IMR-90 (cell line): ENCODE measurements around the gene KPRP. TPM values are rescaled to one million over a fixed set of nuclear protein-coding genes. Genes with fewer than 3 reads are reported as not detected.

Source experiments
- ATAC-seq: fragments of 200-7000 bp; cut with Tn5 transposase; 2 replicates; pipeline ENCODE4 v1.9.1; 2020; ENCODE audit warnings: low read depth, mild to moderate bottlenecking, moderate library complexity
- BruUV-seq: library from RNA; stranded (reverse); fragments of 400-500 nt; replicated peaks from 2 replicates; lab custom pipeline; 2021; lab: Mats Ljungman, UMichigan
- CTCF ChIA-PET: fragments of 300-600 bp; formaldehyde crosslinking; extraction: SDS; loops from one replicate; lab custom pipeline; 2021; ENCODE audit warnings: antibody characterized with exemption; lab: Yijun Ruan, JAX
- POLR2A ChIA-PET: fragments of 300-600 bp; sonication (Branson Sonifier 250); formaldehyde crosslinking; loops from one replicate; lab custom pipeline; 2022; ENCODE audit warnings: antibody characterized with exemption; ENCODE audit not compliant: unreplicated experiment; lab: Charles Lee
- DNase-seq: peaks from one replicate; pipeline ENCODE4 v3.0.0; 2013
- H2AFZ ChIP-seq: replicated peaks from 2 replicates; pipeline ENCODE3; 2013; ENCODE audit warnings: low read length, mild to moderate bottlenecking; ENCODE audit not compliant: poor library complexity
- H2AK5ac ChIP-seq: 2 replicates; pipeline ENCODE4 v1.6.1; 2013; ENCODE audit warnings: low read depth, low read length, inconsistent platforms
- H2AK9ac ChIP-seq: replicated peaks from 2 replicates; pipeline ENCODE3; 2013; ENCODE audit warnings: mild to moderate bottlenecking, low read depth, low read length, moderate library complexity; ENCODE audit not compliant: poor library complexity
- H2BK120ac ChIP-seq: 2 replicates; pipeline ENCODE4 v1.6.1; 2013; ENCODE audit warnings: low read depth, low read length, inconsistent platforms
- H2BK15ac ChIP-seq: 3 replicates; pipeline ENCODE4 v1.6.1; 2013; ENCODE audit warnings: low read depth, low read length, inconsistent platforms
- H2BK20ac ChIP-seq: 2 replicates; pipeline ENCODE4 v1.6.1; 2013; ENCODE audit warnings: low read depth, mild to moderate bottlenecking, inconsistent platforms, low read length, moderate library complexity
- H2BK5ac ChIP-seq: 2 replicates; pipeline ENCODE4 v1.6.1; 2013; ENCODE audit warnings: mild to moderate bottlenecking, low read depth, low read length, inconsistent platforms; ENCODE audit not compliant: poor library complexity, severe bottlenecking
- H3K14ac ChIP-seq: replicated peaks from 2 replicates; pipeline ENCODE4 v1.6.1; 2013; ENCODE audit warnings: low read depth, low read length, inconsistent platforms
- H3K18ac ChIP-seq: 2 replicates; pipeline ENCODE4 v1.6.1; 2013; ENCODE audit warnings: low read depth, low read length, control low read depth
- H3K23ac ChIP-seq: 2 replicates; pipeline ENCODE4 v1.6.1; 2013; ENCODE audit warnings: low read depth, low read length, inconsistent platforms
- H3K27ac ChIP-seq: 2 replicates; pipeline ENCODE4 v1.5.1; 2013; ENCODE audit warnings: mild to moderate bottlenecking, control low read depth, low read length; ENCODE audit not compliant: insufficient read depth
- H3K27me3 ChIP-seq: 2 replicates; pipeline ENCODE4 v1.6.1; 2013; ENCODE audit warnings: low read length; ENCODE audit not compliant: control insufficient read depth, insufficient read depth
- H3K36me3 ChIP-seq: 2 replicates; pipeline ENCODE4 v1.6.1; 2013; ENCODE audit warnings: low read length, mixed read lengths; ENCODE audit not compliant: control insufficient read depth, insufficient read depth
- H3K4ac ChIP-seq: 2 replicates; pipeline ENCODE4 v1.6.1; 2013; ENCODE audit warnings: low read depth, low read length, inconsistent platforms
- H3K4me1 ChIP-seq: 2 replicates; pipeline ENCODE4 v1.6.1; 2013; ENCODE audit warnings: low read length, mixed read lengths; ENCODE audit not compliant: control insufficient read depth, insufficient read depth
- H3K4me2 ChIP-seq: 2 replicates; pipeline ENCODE4 v1.6.1; 2013; ENCODE audit warnings: low read depth, mild to moderate bottlenecking, control low read depth, low read length, moderate library complexity
- H3K4me3 ChIP-seq: 2 replicates; pipeline ENCODE4 v1.5.1; 2013; ENCODE audit warnings: low read depth, mild to moderate bottlenecking, control low read depth, low read length, moderate library complexity; ENCODE audit not compliant: insufficient read depth
- H3K56ac ChIP-seq: 2 replicates; pipeline ENCODE4 v1.6.1; 2013; ENCODE audit warnings: low read length, inconsistent platforms; ENCODE audit not compliant: insufficient read depth; ENCODE audit errors: extremely low read depth
- H3K79me1 ChIP-seq, 2 experiments: 2 replicates each; pipeline ENCODE4 v1.6.1; 2013; ENCODE audit warnings: low read length in 2 of 2, inconsistent platforms in 1 of 2, low read depth in 1 of 2
- H3K9ac ChIP-seq: 2 replicates; pipeline ENCODE4 v1.6.1; 2013; ENCODE audit warnings: low read depth, low read length, control low read depth
- H3K9me1 ChIP-seq: 2 replicates; pipeline ENCODE4 v1.6.1; 2013; ENCODE audit warnings: low read length, inconsistent platforms; ENCODE audit not compliant: insufficient read depth
- H3K9me3 ChIP-seq: 2 replicates; pipeline ENCODE4 v1.6.1; 2013; ENCODE audit warnings: low read length; ENCODE audit not compliant: control insufficient read depth, insufficient read depth
- H4K20me1 ChIP-seq: 2 replicates; pipeline ENCODE4 v1.6.1; 2013; ENCODE audit warnings: low read length, inconsistent platforms; ENCODE audit not compliant: insufficient read depth
- H4K5ac ChIP-seq: 2 replicates; pipeline ENCODE4 v1.6.1; 2013; ENCODE audit warnings: mild to moderate bottlenecking, low read depth, low read length, control low read depth
- H4K8ac ChIP-seq, 2 experiments: 2 replicates each; pipeline ENCODE4 v1.6.1; 2013; ENCODE audit warnings: low read depth in 2 of 2, low read length in 2 of 2, control low read depth in 1 of 2, inconsistent platforms in 1 of 2
- H4K91ac ChIP-seq: 2 replicates; pipeline ENCODE4 v1.6.1; 2013; ENCODE audit warnings: low read depth, low read length, inconsistent platforms; ENCODE audit not compliant: insufficient read depth
- CEBPB ChIP-seq: IDR thresholded peaks from 2 replicates; pipeline ENCODE4 v1.6.1; 2012; ENCODE audit warnings: low read depth, low read length, improper control_type of control experiment
- CHD1 ChIP-seq: IDR thresholded peaks from 2 replicates; pipeline ENCODE4 v1.6.1; 2012; ENCODE audit warnings: low read depth, low read length, improper control_type of control experiment
- FOS ChIP-seq: fragments of 150-350 bp; IDR thresholded peaks from 2 replicates; pipeline ENCODE4 v1.6.1; 2016; ENCODE audit warnings: low read depth, low read length
- MAFK ChIP-seq: IDR thresholded peaks from 2 replicates; pipeline ENCODE4 v1.6.1; 2012; ENCODE audit warnings: low read depth, low read length, improper control_type of control experiment
- NFE2L2 ChIP-seq: fragments of 150-350 bp; IDR thresholded peaks from 2 replicates; pipeline ENCODE4 v1.6.1; 2016; ENCODE audit warnings: low read depth, mild to moderate bottlenecking, low read length
- dilution Hi-C: fragments of 300-500 bp; cut with HindIII; formaldehyde crosslinking; loops from one replicate; pipeline ENCODE4 v1.14.3; 2018; ENCODE audit warnings: low sequenced_read_pairs; ENCODE audit not compliant: unreplicated experiment
- in situ Hi-C: fragments of 300-500 bp; cut with MboI; formaldehyde crosslinking; loops from 3 replicates; pipeline ENCODE4 v1.14.3; 2019; ENCODE audit warnings: low sequenced_read_pairs, inconsistent platforms, mixed read lengths
- intact Hi-C: fragments of 100-400 bp; cut with micrococcal nuclease; formaldehyde crosslinking; loops from 2 replicates; pipeline ENCODE4 v1.10.0; 2022
- polyA plus RNA-seq, 3 experiments: library from polyadenylated mRNA; depleted of rRNA; stranded (reverse); fragments of >200 nt; gene quantifications; 2 replicates each; pipeline ENCODE4 v1.2.3, GENCODE V29; 2012; ENCODE audit warnings: low replicate concordance in 1 of 3
- total RNA-seq: library from RNA; depleted of rRNA; stranded (reverse); fragments of >200 nt; gene quantifications from 2 replicates; pipeline ENCODE4 v1.2.3, GENCODE V29; 2012
- TF ChIP-seq, protein P1 (sequence below): fragments of 150-350 bp; IDR thresholded peaks from 2 replicates; pipeline ENCODE4 v1.6.1; 2017; ENCODE audit warnings: mild to moderate bottlenecking, antibody characterized with exemption, low read length, low read depth

KPRP gene
- total and polyA plus RNA-seq, 2 of the 4 experiments (the other 2 are of a cell fraction) = not detected

DNA sequence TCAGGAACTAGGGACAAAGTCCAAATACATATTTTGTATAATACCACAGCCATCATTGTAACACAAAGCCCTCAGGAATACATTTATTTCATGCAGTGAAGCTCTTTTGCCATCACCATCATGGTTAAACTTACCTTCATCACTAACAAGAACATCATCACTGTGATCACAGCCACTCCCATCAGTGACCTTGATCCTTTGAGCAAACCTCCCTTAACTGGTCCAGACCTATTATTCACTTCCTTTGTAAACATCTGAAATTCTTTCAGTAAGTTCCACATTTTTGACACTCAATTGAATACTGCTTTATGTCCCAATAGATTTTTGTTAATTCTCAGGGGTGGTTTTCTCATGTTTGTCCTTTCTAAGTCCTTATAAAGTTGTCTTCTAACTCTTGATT is 16.2 kb upstream of the KPRP start:
- H3K36me3 ChIP-seq = no peaks in the 10 kb centered on the region
- DNase-seq (no peak), ATAC-seq (no peak)
- H3K4ac ChIP-seq = no peak overlapping the region
- no peak overlapping the region for H2AK5ac ChIP-seq
- H3K79me1 ChIP-seq = no peaks in the 10 kb centered on the region
- no peaks in the 10 kb centered on the region for H3K9me3 ChIP-seq
- H3K9ac ChIP-seq = no peak overlapping the region
- no peaks in the 10 kb centered on the region for H4K20me1 ChIP-seq
- H4K5ac ChIP-seq = no peak overlapping the region
- dilution Hi-C loops (no loop called here), intact Hi-C loops (no loop called here), in situ Hi-C loops (no loop called here)
- H2BK5ac ChIP-seq = no peak overlapping the region
- no peaks in the 10 kb centered on the region for H3K27me3 ChIP-seq
- ChIA-PET CTCF (no interaction called here), POLR2A (no interaction called here)
- H3K23ac ChIP-seq = no peak overlapping the region
- no peak overlapping the region for H2BK15ac ChIP-seq
- no peak overlapping the region for H3K27ac ChIP-seq
- H4K91ac ChIP-seq = no peak overlapping the region
- H3K9me1 ChIP-seq = no peaks in the 10 kb centered on the region
- H2AFZ ChIP-seq = no peak overlapping the region
- no peak overlapping the region for H2AK9ac ChIP-seq
- H2BK20ac ChIP-seq = no peak overlapping the region
- H3K14ac ChIP-seq = no peak overlapping the region
- H3K18ac ChIP-seq = no peak overlapping the region
- H3K4me1 ChIP-seq = no peaks in the 10 kb centered on the region; the same call in 1 of the 2 replicates
- no peak overlapping the region for H4K8ac ChIP-seq
- TF ChIP-seq CHD1 (no peak), MAFK (no peak), FOS (no peak), CEBPB (no peak), NFE2L2 (no peak)
- TF ChIP-seq, protein P1, sequence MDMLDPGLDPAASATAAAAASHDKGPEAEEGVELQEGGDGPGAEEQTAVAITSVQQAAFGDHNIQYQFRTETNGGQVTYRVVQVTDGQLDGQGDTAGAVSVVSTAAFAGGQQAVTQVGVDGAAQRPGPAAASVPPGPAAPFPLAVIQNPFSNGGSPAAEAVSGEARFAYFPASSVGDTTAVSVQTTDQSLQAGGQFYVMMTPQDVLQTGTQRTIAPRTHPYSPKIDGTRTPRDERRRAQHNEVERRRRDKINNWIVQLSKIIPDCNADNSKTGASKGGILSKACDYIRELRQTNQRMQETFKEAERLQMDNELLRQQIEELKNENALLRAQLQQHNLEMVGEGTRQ = no peak
- no TSS peak for BruUV-seq
- H3K4me2 ChIP-seq = no peak overlapping the region
- no peak overlapping the region for H3K4me3 ChIP-seq
- no peak overlapping the region for H2BK120ac ChIP-seq
- no peak overlapping the region for H3K56ac ChIP-seq
